Uterus (tissue), 2 donors: ENCODE measurements around the gene COL18A1.

Experiments
- POLR2A ChIP-seq, 2 donors: fragments of 450-650 bp; IDR thresholded peaks; one replicate each; pipeline ENCODE4 v1.6.1; 2016; ENCODE audit warnings: antibody characterized with exemption in 2 of 2, mild to moderate bottlenecking in 1 of 2, moderate library complexity in 1 of 2
- TF ChIP-seq, protein P1 (sequence below), 4 experiments: fragments of 200-600 bp in 2 of 4; fragments of 450-650 bp in 2 of 4; sonication (generic) in 2 of 4; IDR thresholded peaks; one replicate each; pipeline ENCODE4 v1.5.1; 2016 to 2019; ENCODE audit warnings: antibody characterized with exemption in 4 of 4, mild to moderate bottlenecking in 2 of 4, moderate library complexity in 1 of 4

- TF ChIP-seq, protein P1, sequence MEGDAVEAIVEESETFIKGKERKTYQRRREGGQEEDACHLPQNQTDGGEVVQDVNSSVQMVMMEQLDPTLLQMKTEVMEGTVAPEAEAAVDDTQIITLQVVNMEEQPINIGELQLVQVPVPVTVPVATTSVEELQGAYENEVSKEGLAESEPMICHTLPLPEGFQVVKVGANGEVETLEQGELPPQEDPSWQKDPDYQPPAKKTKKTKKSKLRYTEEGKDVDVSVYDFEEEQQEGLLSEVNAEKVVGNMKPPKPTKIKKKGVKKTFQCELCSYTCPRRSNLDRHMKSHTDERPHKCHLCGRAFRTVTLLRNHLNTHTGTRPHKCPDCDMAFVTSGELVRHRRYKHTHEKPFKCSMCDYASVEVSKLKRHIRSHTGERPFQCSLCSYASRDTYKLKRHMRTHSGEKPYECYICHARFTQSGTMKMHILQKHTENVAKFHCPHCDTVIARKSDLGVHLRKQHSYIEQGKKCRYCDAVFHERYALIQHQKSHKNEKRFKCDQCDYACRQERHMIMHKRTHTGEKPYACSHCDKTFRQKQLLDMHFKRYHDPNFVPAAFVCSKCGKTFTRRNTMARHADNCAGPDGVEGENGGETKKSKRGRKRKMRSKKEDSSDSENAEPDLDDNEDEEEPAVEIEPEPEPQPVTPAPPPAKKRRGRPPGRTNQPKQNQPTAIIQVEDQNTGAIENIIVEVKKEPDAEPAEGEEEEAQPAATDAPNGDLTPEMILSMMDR (IDR thresholded peaks at IDR 0.05): no peak
- TF ChIP-seq POLR2A (IDR thresholded peaks at IDR 0.05): no peak
These were observed 114.2 kb downstream of the COL18A1 start for GRCh38 chr21:45519182-45519581.
